WTC11 (cell line): ENCODE data around the gene RBM38. TPM values are rescaled to one million over a fixed set of nuclear protein-coding genes. Genes with fewer than 3 reads are reported as not detected.

Experiments
- ATAC-seq: fragments of 200-7000 bp; cut with Tn5 transposase; 2 replicates; pipeline ENCODE4 v1.10.0; 2021; ENCODE audit warnings: mild to moderate bottlenecking, moderate library complexity
- CTCF ChIA-PET: fragments of 300-600 bp; sonication (Branson Sonifier 250); formaldehyde crosslinking; loops from one replicate; lab custom pipeline; 2021; ENCODE audit warnings: antibody characterized with exemption; lab: Charles Lee
- POLR2A ChIA-PET: fragments of 350-600 bp; sonication (Branson Sonifier 250); formaldehyde crosslinking; loops from one replicate; lab custom pipeline; 2021; ENCODE audit warnings: antibody characterized with exemption; lab: Charles Lee
- DNase-seq: peaks from one replicate; pipeline ENCODE4 v3.0.0; 2021; ENCODE audit warnings: low spot score
- H3K27ac Mint-ChIP-seq: 2 replicates; pipeline ENCODE4 v1.8.0; 2021; ENCODE audit warnings: mixed read lengths
- H3K27me3 Mint-ChIP-seq: 2 replicates; pipeline ENCODE4 v1.8.0; 2021; ENCODE audit warnings: low read depth, mild to moderate bottlenecking, moderate library complexity, mixed read lengths
- H3K36me3 Mint-ChIP-seq: 2 replicates; pipeline ENCODE4 v1.8.0; 2021; ENCODE audit warnings: mixed read lengths
- H3K4me1 Mint-ChIP-seq: 2 replicates; pipeline ENCODE4 v1.8.0; 2022; ENCODE audit warnings: mixed read lengths
- H3K4me3 Mint-ChIP-seq: 2 replicates; pipeline ENCODE4 v1.8.0; 2021; ENCODE audit warnings: mild to moderate bottlenecking, moderate library complexity, mixed read lengths
- H3K9me3 Mint-ChIP-seq: 2 replicates; pipeline ENCODE4 v1.8.0; 2021; ENCODE audit warnings: mixed read lengths
- ARID4B ChIP-seq: sonication (generic); formaldehyde crosslinking; IDR thresholded peaks from 2 replicates; pipeline ENCODE4 v1.8.0; 2023; ENCODE audit warnings: missing genetic modification reagents, mild to moderate bottlenecking, borderline replicate concordance
- ATF3 ChIP-seq: sonication (generic); formaldehyde crosslinking; conservative IDR thresholded peaks from 2 replicates; pipeline ENCODE4 v1.8.1; 2022; ENCODE audit warnings: mild to moderate bottlenecking, missing genetic modification reagents
- E2F1 ChIP-seq: sonication (generic); formaldehyde crosslinking; IDR thresholded peaks from 2 replicates; pipeline ENCODE4 v1.8.0; 2022; ENCODE audit warnings: mild to moderate bottlenecking, missing genetic modification reagents
- E2F5 ChIP-seq: sonication (generic); formaldehyde crosslinking; IDR thresholded peaks from 2 replicates; pipeline ENCODE4 v1.8.1; 2022; ENCODE audit warnings: mild to moderate bottlenecking, moderate library complexity, missing genetic modification reagents
- ELF4 ChIP-seq: sonication (generic); formaldehyde crosslinking; IDR thresholded peaks from 2 replicates; pipeline ENCODE4 v1.8.1; 2022; ENCODE audit warnings: low read depth, mild to moderate bottlenecking, moderate library complexity, missing genetic modification reagents
- ETV6 ChIP-seq: sonication (generic); formaldehyde crosslinking; IDR thresholded peaks from 2 replicates; pipeline ENCODE4 v1.8.1; 2022; ENCODE audit warnings: mild to moderate bottlenecking, missing genetic modification reagents
- FOXK1 ChIP-seq: sonication (generic); formaldehyde crosslinking; IDR thresholded peaks from 2 replicates; pipeline ENCODE4 v1.8.0; 2022; ENCODE audit warnings: mild to moderate bottlenecking, moderate library complexity, missing genetic modification reagents
- HMGA2 ChIP-seq: fragments of 250-450 bp; sonication (Bioruptor Pico); IDR thresholded peaks from 2 replicates; pipeline ENCODE4 v1.4.0; 2021; ENCODE audit warnings: mild to moderate bottlenecking, moderate library complexity
- IRF2 ChIP-seq: sonication (generic); formaldehyde crosslinking; IDR thresholded peaks from 2 replicates; pipeline ENCODE4 v1.8.0; 2022; ENCODE audit warnings: low read depth, missing genetic modification reagents, borderline replicate concordance
- MYBL2 ChIP-seq: sonication (generic); formaldehyde crosslinking; IDR thresholded peaks from 2 replicates; pipeline ENCODE4 v1.8.1; 2023; ENCODE audit warnings: mild to moderate bottlenecking, moderate library complexity, missing genetic modification reagents
- NFATC4 ChIP-seq: fragments of 250-450 bp; sonication (Bioruptor Pico); IDR thresholded peaks from 2 replicates; pipeline ENCODE4 v1.9.0; 2021; ENCODE audit warnings: mild to moderate bottlenecking
- NFE2L1 ChIP-seq: sonication (generic); formaldehyde crosslinking; IDR thresholded peaks from 2 replicates; pipeline ENCODE4 v1.8.1; 2023; ENCODE audit warnings: missing genetic modification reagents
- ZBTB43 ChIP-seq: sonication (generic); formaldehyde crosslinking; IDR thresholded peaks from 2 replicates; pipeline ENCODE4 v1.8.1; 2023; ENCODE audit warnings: mild to moderate bottlenecking, missing genetic modification reagents
- ZMAT4 ChIP-seq: fragments of 250-450 bp; sonication (Bioruptor Pico); IDR thresholded peaks from 2 replicates; pipeline ENCODE4 v1.9.0; 2021; ENCODE audit warnings: mild to moderate bottlenecking
- ZNF138 ChIP-seq: sonication (generic); formaldehyde crosslinking; conservative IDR thresholded peaks from 2 replicates; pipeline ENCODE4 v1.8.1; 2022; ENCODE audit warnings: mild to moderate bottlenecking, moderate library complexity, missing genetic modification reagents
- total RNA-seq: library from RNA; stranded (reverse); gene quantifications from 3 replicates; pipeline ENCODE4 v1.2.3, GENCODE V29; 2021
- TF ChIP-seq, protein P1 (sequence below): sonication (generic); formaldehyde crosslinking; conservative IDR thresholded peaks from 2 replicates; pipeline ENCODE4 v1.8.1; 2023; ENCODE audit warnings: mild to moderate bottlenecking, low read depth, missing genetic modification reagents, moderate library complexity

The RBM38 gene
- total RNA-seq, 1 experiment from 2014 or later: 69.0 TPM

DNA sequence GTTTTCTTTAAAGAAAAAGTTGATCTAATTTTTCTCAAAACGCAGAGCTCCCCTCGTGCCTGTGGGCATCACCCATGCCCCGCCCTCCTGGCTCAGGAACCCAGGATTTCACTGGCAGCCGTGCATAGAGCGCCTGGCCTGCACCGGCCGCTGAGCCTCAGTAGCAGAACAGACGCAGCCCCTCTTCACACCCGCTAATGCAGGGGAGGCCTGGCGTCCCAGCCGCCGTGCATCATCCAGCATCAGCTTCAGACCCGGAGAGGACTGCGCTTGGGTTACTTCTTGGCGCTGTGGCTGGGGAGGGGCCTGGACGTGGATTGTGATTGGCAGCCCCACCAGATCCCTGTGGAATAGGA is 18.1 kb downstream of the RBM38 start (continued):
- TF ChIP-seq ZBTB43 (CRISPR knock-in tag) (no peak), ATF3 (CRISPR knock-in tag) (no peak), NFE2L1 (CRISPR knock-in tag) (no peak), IRF2 (CRISPR knock-in tag) (no peak), ETV6 (CRISPR knock-in tag) (no peak), HMGA2 (no peak), ZNF138 (CRISPR knock-in tag) (no peak)

DNA sequence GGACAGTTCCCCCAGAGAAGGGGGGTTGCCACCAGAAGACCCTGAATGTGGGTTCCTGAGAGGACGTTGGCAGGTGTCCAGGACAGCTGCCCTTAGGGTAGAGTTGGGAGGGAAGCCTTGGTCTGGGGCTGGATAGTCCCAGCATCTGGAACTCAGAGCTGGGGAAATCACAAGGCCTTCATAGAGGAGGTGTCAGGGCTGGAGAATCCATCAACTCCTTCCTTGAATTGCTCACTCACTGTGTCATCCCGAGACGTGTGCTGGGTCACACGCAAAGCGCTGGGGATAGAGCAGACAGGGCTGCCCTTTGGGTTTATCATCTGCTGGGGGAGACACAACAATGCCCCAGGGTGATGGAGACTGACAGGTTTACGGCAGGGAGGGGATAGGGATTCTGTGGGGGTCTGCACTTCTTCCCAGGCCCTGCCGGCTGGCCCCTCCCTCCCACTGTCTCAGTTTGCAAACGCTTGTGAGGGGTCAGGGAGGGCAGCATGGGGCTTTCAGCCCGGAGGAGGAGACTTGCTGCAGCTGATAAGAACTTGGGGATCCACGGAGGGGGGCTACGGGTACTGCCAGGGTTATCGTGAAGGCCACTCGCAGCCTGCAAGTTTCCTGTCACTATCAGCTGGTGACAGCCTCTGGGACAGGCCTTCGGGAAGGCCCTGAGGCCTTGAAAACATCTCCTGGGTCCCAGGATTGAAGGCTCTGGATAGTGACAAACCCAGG is 18.6 kb downstream of the RBM38 start:
- ATAC-seq: no peak
- H3K36me3 Mint-ChIP-seq: peaks cover 17% of the 10 kb centered on the region
- TF ChIP-seq FOXK1 (no peak), HMGA2 (no peak), E2F1 (CRISPR knock-in tag) (no peak), ZMAT4 (no peak), ELF4 (CRISPR knock-in tag) (no peak), ARID4B (no peak), NFATC4 (CRISPR knock-in tag) (no peak)
- DNase-seq: no peak
- CTCF ChIA-PET: interaction anchor here (0.9 kb wide), 1 partner anchor 11 kb away, joined by 3 read pairs; no protein-coding TSS in a partner anchor
- H3K4me1 Mint-ChIP-seq: 0 out of 2 replicates have a peak, but pooled peaks cover 4% of the 10 kb centered on the region
- no peak overlapping the region for H3K27ac Mint-ChIP-seq
- no peaks in the 10 kb centered on the region for H3K9me3 Mint-ChIP-seq
- H3K4me3 Mint-ChIP-seq: no peak overlapping the region
- POLR2A ChIA-PET: no interaction called here
- H3K27me3 Mint-ChIP-seq: no peaks in the 10 kb centered on the region

- Mint-ChIP-seq H3K36me3 (peaks cover 13% of the 10 kb centered on the region), H3K27me3 (no peaks in the 10 kb centered on the region), H3K9me3 (no peaks in the 10 kb centered on the region), H3K4me3 (no peak overlapping the region), H3K4me1 (0 out of 2 replicates have a peak, but pooled peaks cover 4% of the 10 kb centered on the region), H3K27ac (peak overlapping the region; percentile 2; the same call in 1 of the 2 replicates)
- DNase-seq (no peak), ATAC-seq (no peak)
- CTCF ChIA-PET: no interaction called here
- POLR2A ChIA-PET: no interaction called here
- TF ChIP-seq, protein P1, sequence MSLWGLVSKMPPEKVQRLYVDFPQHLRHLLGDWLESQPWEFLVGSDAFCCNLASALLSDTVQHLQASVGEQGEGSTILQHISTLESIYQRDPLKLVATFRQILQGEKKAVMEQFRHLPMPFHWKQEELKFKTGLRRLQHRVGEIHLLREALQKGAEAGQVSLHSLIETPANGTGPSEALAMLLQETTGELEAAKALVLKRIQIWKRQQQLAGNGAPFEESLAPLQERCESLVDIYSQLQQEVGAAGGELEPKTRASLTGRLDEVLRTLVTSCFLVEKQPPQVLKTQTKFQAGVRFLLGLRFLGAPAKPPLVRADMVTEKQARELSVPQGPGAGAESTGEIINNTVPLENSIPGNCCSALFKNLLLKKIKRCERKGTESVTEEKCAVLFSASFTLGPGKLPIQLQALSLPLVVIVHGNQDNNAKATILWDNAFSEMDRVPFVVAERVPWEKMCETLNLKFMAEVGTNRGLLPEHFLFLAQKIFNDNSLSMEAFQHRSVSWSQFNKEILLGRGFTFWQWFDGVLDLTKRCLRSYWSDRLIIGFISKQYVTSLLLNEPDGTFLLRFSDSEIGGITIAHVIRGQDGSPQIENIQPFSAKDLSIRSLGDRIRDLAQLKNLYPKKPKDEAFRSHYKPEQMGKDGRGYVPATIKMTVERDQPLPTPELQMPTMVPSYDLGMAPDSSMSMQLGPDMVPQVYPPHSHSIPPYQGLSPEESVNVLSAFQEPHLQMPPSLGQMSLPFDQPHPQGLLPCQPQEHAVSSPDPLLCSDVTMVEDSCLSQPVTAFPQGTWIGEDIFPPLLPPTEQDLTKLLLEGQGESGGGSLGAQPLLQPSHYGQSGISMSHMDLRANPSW (CRISPR knock-in tag): no peak
- TF ChIP-seq ARID4B (no peak), MYBL2 (CRISPR knock-in tag) (no peak), E2F5 (CRISPR knock-in tag) (no peak)
Measured at GRCh38 chr20:57410398-57410920, 19.3 kb downstream of the RBM38 start.
